Endothelial cell of umbilical vein (primary cell): ENCODE results near the gene FTO. TPM values are rescaled to one million over a fixed set of nuclear protein-coding genes. Genes with fewer than 3 reads are reported as not detected.

ENCODE experiments used
- BruUV-seq: library from RNA; stranded (reverse); fragments of 400-500 nt; replicated peaks from 2 replicates; lab custom pipeline; 2021; lab: Mats Ljungman, UMichigan
- CTCF ChIA-PET: fragments of 300-600, 350-600 bp; sonication (Branson Sonifier 250); formaldehyde crosslinking; loops from one replicate; lab custom pipeline; 2021; ENCODE audit warnings: antibody characterized with exemption, inconsistent platforms; lab: Charles Lee
- POLR2A ChIA-PET: fragments of 300-600, 350-600 bp; sonication (Branson Sonifier 250); formaldehyde crosslinking; loops from one replicate; lab custom pipeline; 2021; ENCODE audit warnings: antibody characterized with exemption, inconsistent platforms; lab: Charles Lee
- DNase-seq: peaks from one replicate; pipeline ENCODE4 v3.0.0-alpha.2; 2011; ENCODE audit warnings: low read depth, low spot score
- FAIRE-seq: peaks from 2 replicates; lab custom pipeline; 2011; peaks lifted over from hg19 to GRCh38; lab: Jason Lieb, UNC
- H2AFZ ChIP-seq: 2 replicates; pipeline ENCODE4 v1.6.0; 2012; ENCODE audit warnings: low read depth, low read length, control low read depth, inconsistent platforms
- H3K27ac ChIP-seq: 2 replicates; pipeline ENCODE4 v1.5.1; 2011; ENCODE audit warnings: low read depth, mild to moderate bottlenecking, control low read depth, low read length, moderate library complexity; ENCODE audit not compliant: insufficient read depth
- H3K27me3 ChIP-seq, 2 experiments: 2 replicates each; pipeline versions ENCODE4 v1.6.0 to v1.6.1; 2011; ENCODE audit warnings: low read length in 2 of 2, mixed read lengths in 1 of 2; ENCODE audit not compliant: control insufficient read depth in 2 of 2, insufficient read depth in 2 of 2
- H3K36me3 ChIP-seq, 2 experiments: 2 replicates in 1 of 2; 3 replicates in 1 of 2; pipeline ENCODE4 v1.5.1; 2011; ENCODE audit warnings: low read length in 2 of 2, mild to moderate bottlenecking in 1 of 2, moderate library complexity in 1 of 2; ENCODE audit not compliant: control insufficient read depth in 2 of 2, insufficient read depth in 2 of 2; ENCODE audit errors: extremely low read depth in 1 of 2
- H3K4me1 ChIP-seq: 3 replicates; pipeline ENCODE4 v1.5.1; 2011; ENCODE audit warnings: mild to moderate bottlenecking, low read length; ENCODE audit not compliant: control insufficient read depth, insufficient read depth; ENCODE audit errors: extremely low read depth
- H3K4me2 ChIP-seq: 2 replicates; pipeline ENCODE4 v1.6.1; 2011; ENCODE audit warnings: low read length, control low read depth, mixed read lengths; ENCODE audit not compliant: insufficient read depth
- H3K4me3 ChIP-seq, 3 experiments: fragments of 200-600 bp in 1 of 3; sonication (generic), shearing (Covaris generic) in 1 of 3; replicated peaks in 1 of 3; 2 replicates each; pipeline ENCODE4 v1.5.1; 2011 to 2016; ENCODE audit warnings: control low read depth in 3 of 3, low read length in 3 of 3, mild to moderate bottlenecking in 2 of 3, inconsistent platforms in 1 of 3, low read depth in 1 of 3, moderate library complexity in 1 of 3; ENCODE audit not compliant: insufficient read depth in 1 of 3
- H3K79me2 ChIP-seq: 2 replicates; pipeline ENCODE4 v1.6.0; 2012; ENCODE audit warnings: low read length, inconsistent platforms; ENCODE audit not compliant: control insufficient read depth, insufficient read depth
- H3K9ac ChIP-seq: replicated peaks from 2 replicates; pipeline ENCODE3; 2011; ENCODE audit warnings: low read length, control low read depth; ENCODE audit not compliant: insufficient read depth; ENCODE audit errors: extremely low read depth
- H3K9me1 ChIP-seq: replicated peaks from 3 replicates; pipeline ENCODE4 v1.6.0; 2011; ENCODE audit warnings: mild to moderate bottlenecking, low read length; ENCODE audit not compliant: control insufficient read depth, insufficient read depth; ENCODE audit errors: extremely low read depth
- H3K9me3 ChIP-seq: replicated peaks from 2 replicates; pipeline ENCODE4 v1.5.1; 2012; ENCODE audit warnings: low read length, inconsistent platforms; ENCODE audit not compliant: control insufficient read depth, insufficient read depth
- H4K20me1 ChIP-seq: replicated peaks from 2 replicates; pipeline ENCODE3; 2011; ENCODE audit warnings: mild to moderate bottlenecking, low read length; ENCODE audit not compliant: control insufficient read depth, insufficient read depth; ENCODE audit errors: extremely low read depth
- EZH2 ChIP-seq: IDR thresholded peaks from 2 replicates; pipeline ENCODE4 v1.6.1; 2012; ENCODE audit warnings: borderline replicate concordance, low read depth, mild to moderate bottlenecking, moderate library complexity, low read length, inconsistent platforms; ENCODE audit not compliant: severe bottlenecking
- FOS ChIP-seq: IDR thresholded peaks from 2 replicates; pipeline ENCODE4 v1.6.1; 2011; ENCODE audit warnings: mild to moderate bottlenecking, low read length, moderate library complexity, borderline replicate concordance; ENCODE audit not compliant: insufficient read depth
- GATA2 ChIP-seq: IDR thresholded peaks from 2 replicates; pipeline ENCODE4 v1.7.0; 2011; ENCODE audit warnings: low read depth, mild to moderate bottlenecking, moderate library complexity, mixed read lengths, low read length; ENCODE audit not compliant: insufficient read length, insufficient read depth
- JUN ChIP-seq: IDR thresholded peaks from 2 replicates; pipeline ENCODE4 v1.6.1; 2011; ENCODE audit warnings: borderline replicate concordance, low read depth; ENCODE audit not compliant: insufficient read length, insufficient read depth
- MYC ChIP-seq: IDR thresholded peaks from one replicate; pipeline ENCODE4 v1.6.1; 2011; ENCODE audit warnings: mild to moderate bottlenecking, low read depth, low read length
- POLR2A ChIP-seq: IDR thresholded peaks from 2 replicates; pipeline ENCODE4 v1.6.1; 2012; ENCODE audit warnings: low read depth, mild to moderate bottlenecking, control low read depth, low read length
- POLR2AphosphoS5 ChIP-seq: IDR thresholded peaks from 2 replicates; pipeline ENCODE4 v1.6.1; 2012; ENCODE audit warnings: low read depth, mild to moderate bottlenecking, control low read depth, low read length, moderate library complexity; ENCODE audit not compliant: insufficient read depth
- dilution Hi-C: fragments of 300-500 bp; cut with MboI; formaldehyde crosslinking; loops from one replicate; pipeline ENCODE4 v1.15.0; 2019; ENCODE audit warnings: low sequenced_read_pairs; ENCODE audit not compliant: extremely low pct_ligation_motif_present
- intact Hi-C: fragments of 100-400 bp; cut with micrococcal nuclease; formaldehyde crosslinking; loops from one replicate; pipeline ENCODE4 v1.10.0; 2022
- polyA plus RNA-seq, 4 experiments: library from polyadenylated mRNA; depleted of rRNA in 3 of 4; stranded (reverse) in 3 of 4; unstranded in 1 of 4; fragments of >200 nt; gene quantifications; 2 replicates each; pipeline versions ENCODE4 v1.2.1 to v1.2.3, GENCODE V29; 2011 to 2012; ENCODE audit warnings: missing spikeins in 1 of 4
- total RNA-seq: library from RNA; stranded (reverse); gene quantifications from 2 replicates; pipeline ENCODE4 v1.2.3, GENCODE V29; 2021
- TF ChIP-seq, protein P1 (sequence below), 2 donors: IDR thresholded peaks; 1 replicate in 1 of 2; 2 replicates in 1 of 2; pipeline ENCODE4 v1.5.1; 2011; ENCODE audit warnings: low read length in 2 of 2, mild to moderate bottlenecking in 2 of 2, moderate library complexity in 2 of 2, control low read depth in 1 of 2, inconsistent platforms in 1 of 2, low read depth in 1 of 2; ENCODE audit not compliant: insufficient read depth in 1 of 2; ENCODE audit errors: extremely low read depth in 1 of 2
- TF ChIP-seq, protein P2 (sequence below): IDR thresholded peaks from 2 replicates; pipeline ENCODE4 v1.6.1; 2011; ENCODE audit not compliant: insufficient read depth, insufficient read length

Gene FTO
- total and polyA plus RNA-seq, 2 donors (not counting 3 experiments of a cell fraction or from before 2014, with no cell fraction given), result 48.6 to 87.1 TPM

DNA sequence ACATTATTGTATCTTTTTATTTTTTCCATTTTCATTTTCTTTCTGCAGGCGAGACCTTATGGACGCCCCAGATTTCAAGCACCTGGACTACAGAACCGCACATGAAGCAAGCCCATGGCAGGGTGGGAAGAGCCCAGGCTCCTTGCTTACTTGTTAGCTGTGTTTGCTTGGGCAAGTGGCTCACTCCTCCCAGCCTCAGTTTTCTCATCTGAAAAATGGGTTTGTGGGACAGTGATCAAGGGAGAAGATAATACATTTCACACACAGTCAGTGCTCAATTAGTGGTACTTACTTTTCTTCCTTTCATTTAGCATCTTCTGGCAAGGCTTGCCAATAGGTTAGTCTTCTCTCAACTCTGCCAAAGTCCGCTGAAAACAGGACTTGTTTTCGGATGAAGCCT is 465.2 kb downstream of the FTO start:
- Histone ChIP-seq H3K27ac (no peak overlapping the region), H3K4me3 (no peak overlapping the region), H3K36me3 (no peaks in the 10 kb centered on the region), H3K4me1 (no peaks in the 10 kb centered on the region), H2AFZ (no peak overlapping the region), H3K9ac (no peak overlapping the region), H3K4me2 (no peak overlapping the region), H3K9me1 (no peaks in the 10 kb centered on the region), H3K27me3 (peaks cover 8 to 9% of the 10 kb centered on the region in 2 experiments), H3K79me2 (no peaks in the 10 kb centered on the region), H4K20me1 (no peaks in the 10 kb centered on the region), H3K9me3 (no peaks in the 10 kb centered on the region)
- ChIA-PET CTCF (no interaction called here), POLR2A (no interaction called here)
- no TSS peak for BruUV-seq
- TF ChIP-seq MYC, result no peak
- TF ChIP-seq POLR2A, result no peak
- TF ChIP-seq GATA2, result no peak
- TF ChIP-seq, protein P1, sequence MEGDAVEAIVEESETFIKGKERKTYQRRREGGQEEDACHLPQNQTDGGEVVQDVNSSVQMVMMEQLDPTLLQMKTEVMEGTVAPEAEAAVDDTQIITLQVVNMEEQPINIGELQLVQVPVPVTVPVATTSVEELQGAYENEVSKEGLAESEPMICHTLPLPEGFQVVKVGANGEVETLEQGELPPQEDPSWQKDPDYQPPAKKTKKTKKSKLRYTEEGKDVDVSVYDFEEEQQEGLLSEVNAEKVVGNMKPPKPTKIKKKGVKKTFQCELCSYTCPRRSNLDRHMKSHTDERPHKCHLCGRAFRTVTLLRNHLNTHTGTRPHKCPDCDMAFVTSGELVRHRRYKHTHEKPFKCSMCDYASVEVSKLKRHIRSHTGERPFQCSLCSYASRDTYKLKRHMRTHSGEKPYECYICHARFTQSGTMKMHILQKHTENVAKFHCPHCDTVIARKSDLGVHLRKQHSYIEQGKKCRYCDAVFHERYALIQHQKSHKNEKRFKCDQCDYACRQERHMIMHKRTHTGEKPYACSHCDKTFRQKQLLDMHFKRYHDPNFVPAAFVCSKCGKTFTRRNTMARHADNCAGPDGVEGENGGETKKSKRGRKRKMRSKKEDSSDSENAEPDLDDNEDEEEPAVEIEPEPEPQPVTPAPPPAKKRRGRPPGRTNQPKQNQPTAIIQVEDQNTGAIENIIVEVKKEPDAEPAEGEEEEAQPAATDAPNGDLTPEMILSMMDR (IDR thresholded peaks at IDR 0.05; ENCODE audit: extremely low read depth in 1 of 2, insufficient read depth in 1 of 2, low read depth in 1 of 2, low read length in 2 of 2), result no peak
- no peak for TF ChIP-seq EZH2
- no peak for TF ChIP-seq POLR2AphosphoS5
- no peak for TF ChIP-seq FOS
- TF ChIP-seq, protein P2, sequence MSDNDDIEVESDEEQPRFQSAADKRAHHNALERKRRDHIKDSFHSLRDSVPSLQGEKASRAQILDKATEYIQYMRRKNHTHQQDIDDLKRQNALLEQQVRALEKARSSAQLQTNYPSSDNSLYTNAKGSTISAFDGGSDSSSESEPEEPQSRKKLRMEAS, result no peak
- TF ChIP-seq JUN, result no peak
- intact Hi-C loops, result no loop called here
- dilution Hi-C loops, result no loop called here
- DNase-seq, result no peak
- no peak for FAIRE-seq
